Dedifferentiated amniotic fluid mesenchymal stem cell (primary cell): Measurements from ENCODE around the gene PTPRG.
"Not testable (repeated sequence)": the region's sequence is repeated elsewhere in the genome, so short reads cannot be mapped to it uniquely, and the experiment has no call there.

Experiments
- DNase-seq: peaks from one replicate; pipeline ENCODE4 v3.0.0-alpha.2; 2016; ENCODE audit errors: extremely low spot score

The PTPRG gene

DNA sequence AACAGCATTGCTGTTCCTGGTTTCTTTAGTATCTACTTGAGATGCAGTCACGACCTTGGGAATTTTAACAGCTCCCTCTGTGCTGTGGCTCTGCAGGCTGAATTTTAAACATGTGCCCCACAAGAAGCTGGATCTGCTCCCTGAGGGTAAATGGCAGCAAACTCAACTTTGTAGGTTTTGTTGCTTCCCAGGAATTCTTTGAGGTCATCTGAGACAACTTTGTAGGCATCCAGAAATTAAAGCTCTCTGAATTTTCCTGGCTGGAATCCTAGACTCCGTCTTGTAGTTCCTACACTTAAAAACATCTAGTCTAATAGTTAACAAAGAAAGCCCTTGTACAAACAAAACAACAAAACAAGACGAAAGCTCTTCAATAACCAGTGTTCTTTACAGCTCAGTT, 445.7 kb downstream of the PTPRG start:
- peak; percentile 31 for DNase-seq

- DNase-seq = no peak
Observed at GRCh38 chr3:62010989-62011388, 449.6 kb downstream of the PTPRG start.

DNA sequence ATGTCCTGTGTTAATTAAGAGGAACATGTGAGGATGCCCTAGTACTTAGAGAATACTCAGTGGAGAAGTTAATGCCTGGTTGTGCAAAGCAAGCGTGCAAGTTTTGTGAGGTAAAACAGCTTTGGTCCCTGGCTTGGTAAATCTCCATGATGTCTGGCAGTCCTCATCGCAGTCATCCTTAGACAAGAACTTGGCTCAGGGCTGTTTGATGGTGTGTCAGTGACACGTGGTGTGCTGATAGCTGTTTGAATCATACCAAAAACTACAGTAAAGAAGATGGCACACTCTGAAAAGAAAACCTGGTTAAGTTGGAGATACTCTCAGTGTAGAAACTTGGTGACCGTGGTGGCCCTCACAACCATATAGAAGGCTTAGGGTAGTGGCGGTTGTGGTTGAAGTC, 450.3 kb downstream of the PTPRG start:
- no peak for DNase-seq

DNA sequence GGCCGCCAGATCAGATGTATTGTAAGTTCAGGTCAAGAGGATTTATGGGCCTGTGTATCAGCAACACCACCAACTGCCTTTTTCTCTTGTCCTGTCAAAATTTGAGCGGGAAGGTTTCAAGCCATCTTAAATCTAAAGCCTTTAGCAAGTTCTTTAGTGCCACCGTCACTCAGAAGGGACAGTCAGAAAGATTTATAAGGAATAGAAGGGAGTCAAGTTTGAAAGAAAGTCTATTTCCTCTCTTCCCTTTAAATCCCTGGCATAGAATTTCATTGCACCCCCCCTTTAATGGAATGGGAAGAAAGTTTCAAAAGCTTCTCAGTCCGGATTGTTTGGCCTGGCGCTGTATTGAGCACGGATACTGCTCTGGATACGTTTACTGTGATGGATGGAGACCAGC, 452.6 kb downstream of the PTPRG start:
- no peak for DNase-seq

- no peak for DNase-seq
Observed at GRCh38 chr3:62015111-62015510, 453.7 kb downstream of the PTPRG start.

DNA sequence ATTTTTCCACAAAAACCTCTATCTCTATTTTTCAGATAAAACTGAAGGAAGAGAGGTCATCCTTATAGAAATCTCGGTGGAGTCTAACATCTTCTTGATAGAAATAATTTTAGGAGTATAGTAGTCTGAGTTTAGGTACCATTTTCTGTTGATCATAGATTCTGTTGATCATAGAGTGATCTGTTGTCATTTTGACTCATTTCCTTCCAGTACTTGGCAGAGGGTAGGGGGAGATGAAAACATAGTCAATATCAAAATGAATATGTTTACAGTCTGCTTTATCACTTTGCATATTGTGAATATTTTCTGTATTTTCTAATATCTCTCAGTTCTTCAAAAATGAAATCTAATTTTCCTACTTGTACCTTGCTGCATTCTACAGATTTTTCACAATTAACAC, 458.5 kb downstream of the PTPRG start:
- no peak for DNase-seq

GRCh38 chr3:62020706-62021105, 459.3 kb downstream of the PTPRG start:
- DNase-seq = no peak

DNA sequence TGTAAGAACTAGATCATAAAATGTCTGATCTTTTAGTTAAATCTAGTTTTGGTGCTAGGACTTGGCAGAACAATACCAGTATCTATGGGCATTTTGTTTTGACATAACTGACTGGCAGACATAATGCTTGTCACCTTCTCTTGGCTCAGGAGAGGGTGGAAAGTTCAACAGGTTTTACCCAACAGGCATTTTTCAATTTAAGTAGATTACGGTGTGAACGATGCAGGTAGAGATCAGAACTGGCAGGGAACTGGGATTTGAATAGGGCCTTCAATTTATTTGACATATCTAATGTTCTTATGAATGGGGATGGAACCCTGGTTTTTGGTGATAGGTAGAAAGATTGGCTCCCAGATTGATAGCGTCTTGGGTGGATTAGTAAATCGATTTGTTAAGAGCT, 460.9 kb downstream of the PTPRG start:
- DNase-seq = no peak

DNA sequence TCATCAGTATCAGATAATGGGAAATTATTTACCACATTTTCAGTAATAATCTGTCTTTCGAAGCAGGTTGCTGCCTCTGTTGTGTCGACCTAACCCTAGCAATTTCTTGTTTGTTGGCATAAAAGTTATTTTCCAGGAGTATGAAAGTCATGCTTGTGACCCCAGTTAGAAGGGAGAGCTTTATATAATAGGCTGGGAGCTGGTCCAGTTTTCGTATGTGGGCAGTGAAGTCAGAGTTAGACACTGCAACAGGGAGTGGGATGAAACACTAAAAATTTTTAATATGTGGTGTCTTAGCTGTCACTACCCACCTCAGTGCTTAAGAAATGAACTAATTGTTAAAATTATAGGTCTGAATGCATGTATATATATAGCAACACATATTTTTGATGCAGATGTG, 463.5 kb downstream of the PTPRG start:
- no peak for DNase-seq

GRCh38 chr3:62025913-62026312, 464.5 kb downstream of the PTPRG start:
- DNase-seq = no peak

DNA sequence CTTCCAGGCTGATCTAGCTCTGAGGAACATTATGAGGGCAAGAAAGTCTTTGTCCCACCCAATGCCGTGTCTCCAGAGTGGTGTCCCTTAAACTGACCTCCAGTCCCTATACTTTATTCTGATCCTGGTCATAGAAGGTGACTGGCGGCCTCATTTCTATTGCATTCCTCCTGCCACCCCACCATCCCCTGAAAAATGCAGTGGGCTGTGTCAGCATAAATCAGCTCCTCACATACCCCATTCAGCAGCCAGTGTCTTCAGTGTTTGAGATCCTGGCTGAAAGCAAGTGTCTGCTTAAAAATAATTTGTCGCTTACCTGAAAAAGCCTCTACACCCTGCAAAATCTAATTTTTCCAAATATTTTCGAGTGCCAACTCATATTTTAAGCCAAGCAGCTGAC, 465.9 kb downstream of the PTPRG start:
- DNase-seq = no peak

DNA sequence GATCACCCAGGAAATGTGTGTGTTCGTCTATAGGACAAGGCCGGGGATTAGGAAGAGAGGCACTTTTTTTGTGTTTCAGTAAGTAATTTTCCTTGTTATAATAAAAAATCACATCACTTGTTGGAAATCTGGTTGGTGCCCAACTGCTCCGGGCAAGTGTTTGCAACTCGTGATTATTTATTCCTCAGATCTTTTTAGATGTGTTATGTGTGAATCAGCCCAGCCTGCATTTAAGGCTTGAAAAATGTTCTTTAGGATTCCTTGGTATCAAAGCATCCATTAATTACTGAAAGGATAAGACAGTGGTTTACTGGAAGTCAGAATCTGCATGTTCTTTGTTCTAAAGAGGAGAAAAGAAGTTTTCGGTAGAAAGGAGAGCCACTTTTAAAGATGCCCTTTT, 466.4 kb downstream of the PTPRG start:
- no peak for DNase-seq

- no peak for DNase-seq
Observed at GRCh38 chr3:62028236-62028635, 466.9 kb downstream of the PTPRG start.

- DNase-seq = no peak
Observed at GRCh38 chr3:62032738-62033137, 471.4 kb downstream of the PTPRG start.

GRCh38 chr3:62035402-62036057, 474.2 kb downstream of the PTPRG start:
- no peak for DNase-seq

DNA sequence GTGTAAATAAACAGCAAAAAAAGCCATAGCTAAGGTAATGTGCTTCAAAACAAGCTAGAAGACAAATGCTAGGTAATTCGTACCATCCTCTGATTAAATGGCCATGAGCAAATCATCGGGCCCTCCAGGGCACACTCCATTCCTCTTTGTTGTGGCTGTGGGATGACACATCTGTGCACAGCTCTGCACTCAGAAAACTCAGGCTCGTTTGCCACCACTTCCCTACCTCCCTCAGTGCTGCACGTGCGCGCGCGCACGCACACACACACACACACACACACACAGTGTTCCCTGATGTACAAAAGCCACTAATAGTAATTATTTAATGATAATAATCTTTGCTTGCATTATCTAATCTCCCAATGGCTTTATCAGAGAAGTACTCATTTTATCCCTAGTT, 475.4 kb downstream of the PTPRG start:
- no peak for DNase-seq

DNA sequence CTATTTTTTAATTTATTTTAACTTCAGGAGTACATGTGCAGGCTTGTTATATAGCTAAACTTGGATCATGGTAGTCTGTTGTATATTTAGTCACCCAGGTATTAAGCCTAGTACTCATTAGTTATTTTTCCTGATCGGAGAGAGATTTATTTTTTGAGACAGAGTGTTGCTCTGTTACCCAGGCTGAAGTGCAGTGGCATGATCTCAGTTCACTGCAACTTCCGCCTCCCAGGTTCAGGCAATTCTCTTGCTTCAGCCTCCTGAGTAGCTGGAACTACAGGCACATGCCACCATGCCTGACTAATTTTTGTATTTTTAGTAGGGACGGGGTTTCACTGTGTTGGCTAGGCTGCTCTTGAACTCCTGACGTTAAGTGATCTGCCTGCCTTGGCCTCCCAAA, 477.4 kb downstream of the PTPRG start:
- DNase-seq = not testable (repeated sequence)

GRCh38 chr3:62039586-62039985, 478.2 kb downstream of the PTPRG start:
- DNase-seq = no peak

DNA sequence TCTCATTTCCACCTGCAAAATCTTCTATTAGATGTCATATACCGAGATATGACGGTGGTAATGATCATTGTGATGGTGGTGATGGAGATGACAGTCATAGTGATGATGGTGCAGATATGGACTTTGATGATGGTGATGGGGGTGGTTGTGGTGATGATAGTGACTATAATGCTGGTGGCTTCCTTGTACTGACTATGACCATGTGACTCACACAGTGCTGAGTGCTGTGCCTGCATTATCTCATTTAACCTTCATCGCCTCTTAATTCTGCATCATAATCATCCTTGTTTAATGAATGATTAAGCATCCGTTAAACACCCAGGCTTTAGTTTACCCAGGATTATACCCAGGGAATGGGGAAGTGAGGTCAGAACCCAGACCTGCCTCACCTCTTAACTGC, 480.3 kb downstream of the PTPRG start:
- no peak for DNase-seq

- DNase-seq = no peak
Observed at GRCh38 chr3:62044874-62045411, 483.6 kb downstream of the PTPRG start.

DNA sequence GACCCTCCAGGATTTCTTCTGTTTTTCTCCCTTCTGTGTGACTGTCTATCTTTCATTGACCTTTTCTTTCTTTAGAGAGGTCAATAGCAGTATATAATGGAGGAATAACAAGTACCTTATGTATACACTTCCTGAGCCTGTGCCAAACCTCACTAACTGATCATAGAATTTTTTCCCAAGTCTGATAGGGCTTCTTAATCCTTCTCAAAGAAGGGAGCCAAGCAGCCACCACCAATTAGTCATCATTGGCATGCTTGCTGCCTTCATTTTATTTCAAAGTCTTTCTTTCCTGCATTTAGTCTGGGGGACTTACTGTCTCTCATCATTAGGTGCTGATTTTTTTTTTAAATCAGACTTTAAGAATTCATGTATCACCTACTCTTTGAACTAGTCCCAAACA, 485.0 kb downstream of the PTPRG start:
- DNase-seq = no peak

GRCh38 chr3:62048577-62048976, 487.2 kb downstream of the PTPRG start:
- DNase-seq = no peak

DNA sequence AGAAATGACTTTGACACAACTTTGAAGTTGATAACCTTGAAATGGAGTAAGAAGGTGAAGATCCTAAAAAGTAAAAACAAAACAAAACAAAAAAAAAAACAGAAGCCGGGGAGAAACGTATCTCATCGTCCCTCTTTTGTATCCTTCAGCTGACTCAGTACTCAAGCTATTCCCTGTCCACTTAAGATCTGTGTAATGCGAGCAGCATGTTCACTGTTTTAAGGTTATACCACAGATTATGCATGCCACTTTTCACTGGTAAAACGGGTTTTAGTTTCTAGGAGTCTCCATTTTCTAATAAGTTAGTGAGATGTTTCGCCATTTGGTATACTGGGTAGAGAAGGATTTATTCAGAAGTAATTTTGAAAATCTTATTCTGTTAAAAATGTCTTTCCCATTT, 487.7 kb downstream of the PTPRG start:
- DNase-seq = no peak

- no peak for DNase-seq
Observed at GRCh38 chr3:62051506-62051905, 490.1 kb downstream of the PTPRG start.
